Common myeloid progenitor, CD34-positive (primary cell): ENCODE results near the gene CYB5RL.
"Not testable (repeated sequence)": the region's sequence is repeated elsewhere in the genome, so short reads cannot be mapped to it uniquely, and the experiment has no call there.

Experiments used
- CTCF ChIA-PET: fragments of 350-600 bp; sonication (Branson Sonifier 250); formaldehyde crosslinking; loops from one replicate; lab custom pipeline; 2021; ENCODE audit warnings: antibody characterized with exemption; lab: Charles Lee
- POLR2A ChIA-PET: fragments of 350-600 bp; sonication (Branson Sonifier 250); formaldehyde crosslinking; loops from one replicate; lab custom pipeline; 2021; ENCODE audit warnings: antibody characterized with exemption; lab: Charles Lee
- DNase-seq, 3 donors: peaks; one replicate each; pipeline versions ENCODE4 v3.0.0 to v3.0.0-alpha.2; 2013
- H3K27ac ChIP-seq, 2 experiments: 1 replicate in 1 of 2; 2 replicates in 1 of 2; pipeline ENCODE4 v1.7.0; 2013; ENCODE audit warnings: inconsistent platforms in 2 of 2, low read length in 2 of 2, mild to moderate bottlenecking in 2 of 2, low read depth in 1 of 2, moderate library complexity in 1 of 2; ENCODE audit not compliant: severe bottlenecking in 2 of 2, insufficient read depth in 1 of 2, poor library complexity in 1 of 2
- H3K27me3 ChIP-seq, 5 experiments: replicated peaks in 2 of 5; 1 replicate in 3 of 5; 2 replicates in 2 of 5; pipeline versions ENCODE4 v1.6.1 to v1.7.0; 2013; ENCODE audit warnings: low read length in 4 of 5, mild to moderate bottlenecking in 2 of 5, moderate library complexity in 2 of 5, inconsistent platforms in 1 of 5; ENCODE audit not compliant: insufficient read depth in 5 of 5, control insufficient read depth in 4 of 5
- H3K36me3 ChIP-seq, 4 experiments: 1 replicate in 2 of 4; 2 replicates in 2 of 4; pipeline versions ENCODE4 v1.6.1 to v1.7.0; 2013; ENCODE audit warnings: low read length in 3 of 4, control low read depth in 1 of 4, mild to moderate bottlenecking in 1 of 4; ENCODE audit not compliant: control insufficient read depth in 4 of 4, insufficient read depth in 4 of 4
- H3K4me1 ChIP-seq, 4 experiments: 1 replicate in 3 of 4; 2 replicates in 1 of 4; pipeline versions ENCODE4 v1.6.1 to v1.7.1; 2013; ENCODE audit warnings: low read length in 3 of 4, mild to moderate bottlenecking in 3 of 4, control low read depth in 1 of 4, inconsistent platforms in 1 of 4, moderate library complexity in 1 of 4; ENCODE audit not compliant: control insufficient read depth in 4 of 4, insufficient read depth in 4 of 4; ENCODE audit errors: control extremely low read depth in 1 of 4
- H3K4me3 ChIP-seq, 7 experiments: 1 replicate in 4 of 7; 2 replicates in 3 of 7; pipeline versions ENCODE4 v1.5.1 to v1.7.0; 2013; ENCODE audit warnings: mild to moderate bottlenecking in 7 of 7, low read length in 6 of 7, moderate library complexity in 6 of 7, inconsistent platforms in 2 of 7, low read depth in 2 of 7, control low read depth in 1 of 7; ENCODE audit not compliant: insufficient read depth in 4 of 7, control insufficient read depth in 1 of 7; ENCODE audit errors: extremely low read depth in 1 of 7
- H3K9me3 ChIP-seq, 5 experiments: 1 replicate in 4 of 5; 2 replicates in 1 of 5; pipeline versions ENCODE4 v1.6.1 to v1.7.1; 2013; ENCODE audit warnings: low read length in 4 of 5, mild to moderate bottlenecking in 2 of 5, inconsistent platforms in 1 of 5, low read depth in 1 of 5, moderate library complexity in 1 of 5; ENCODE audit not compliant: control insufficient read depth in 4 of 5, insufficient read depth in 2 of 5; ENCODE audit errors: control extremely low read depth in 1 of 5
- WGBS: methylation state at CpG from one replicate; pipeline ENCODE4 v1.1.5; 2013; ENCODE audit not compliant: insufficient coverage; 5-methylcytosine and 5-hydroxymethylcytosine counted together

CYB5RL gene

DNA sequence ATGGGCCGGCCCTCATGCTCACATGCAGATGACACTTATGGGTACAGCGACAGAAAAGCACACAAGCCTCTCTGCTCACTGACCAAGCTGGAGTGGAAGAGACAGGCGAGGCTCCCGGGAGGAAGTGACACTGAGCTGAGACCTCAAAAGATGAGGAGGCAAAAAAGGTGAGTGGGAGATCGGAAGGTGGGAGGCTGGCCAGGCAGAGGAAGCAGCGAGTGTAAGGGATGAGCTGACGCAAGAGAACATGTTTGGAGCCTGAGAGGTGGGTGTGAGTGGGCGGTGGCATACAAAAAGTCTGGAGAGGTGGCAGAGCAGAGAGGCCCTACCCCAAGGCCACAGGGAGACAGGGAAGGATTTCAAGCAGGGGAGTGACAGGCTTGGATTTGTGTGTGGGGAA, 28.8 kb downstream of the CYB5RL start:
- Histone ChIP-seq H3K4me1 (peaks cover 0 to 22% (median 10%) of the 10 kb centered on the region in 4 experiments), H3K36me3 (peaks cover 0 to 15% (median 1%) of the 10 kb centered on the region in 4 experiments), H3K4me3 (no peak overlapping the region), H3K27ac (no peak overlapping the region), H3K27me3 (no peaks in the 10 kb centered on the region), H3K9me3 (no peaks in the 10 kb centered on the region)
- POLR2A ChIA-PET, result no interaction called here
- 93% methylated on average over 7 of the region's 8 CpGs for WGBS
- CTCF ChIA-PET, result interaction anchor here (0.9 kb wide), 1 partner anchor 35 kb away, joined by 3 read pairs; no protein-coding TSS in a partner anchor
- DNase-seq, result no peak

DNA sequence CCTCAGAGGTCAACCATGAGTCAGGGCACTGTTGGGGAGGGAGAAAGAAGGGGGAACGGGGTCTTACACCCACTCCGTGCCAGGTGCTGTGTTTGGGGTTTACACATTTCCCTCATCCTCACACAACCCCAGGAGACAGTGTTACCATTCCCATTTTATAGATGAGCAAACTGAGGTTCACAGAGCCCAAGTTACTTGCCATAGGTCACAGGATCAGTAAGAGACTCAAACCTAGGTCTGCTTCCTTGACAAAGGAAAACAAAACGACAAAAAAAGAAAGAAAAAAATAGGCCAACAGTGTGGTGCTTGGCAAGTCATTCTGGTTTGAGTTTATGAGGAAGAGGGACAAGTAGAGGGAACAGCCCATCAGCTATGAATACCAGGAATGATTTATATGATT, 30.8 kb downstream of the CYB5RL start:
- H3K27me3 ChIP-seq, result no peaks in the 10 kb centered on the region
- CTCF ChIA-PET, result no interaction called here
- POLR2A ChIA-PET, result no interaction called here
- H3K4me3 ChIP-seq, result no peak overlapping the region
- no peak overlapping the region for H3K27ac ChIP-seq
- no peak for DNase-seq
- no peaks in the 10 kb centered on the region for H3K9me3 ChIP-seq
- 50% methylated on average over 1 of the region's 3 CpGs for WGBS
- H3K4me1 ChIP-seq, result peaks cover 0 to 16% (median 8%) of the 10 kb centered on the region in 4 experiments
- peaks cover 0 to 7% (median 0%) of the 10 kb centered on the region in 4 experiments for H3K36me3 ChIP-seq

DNA sequence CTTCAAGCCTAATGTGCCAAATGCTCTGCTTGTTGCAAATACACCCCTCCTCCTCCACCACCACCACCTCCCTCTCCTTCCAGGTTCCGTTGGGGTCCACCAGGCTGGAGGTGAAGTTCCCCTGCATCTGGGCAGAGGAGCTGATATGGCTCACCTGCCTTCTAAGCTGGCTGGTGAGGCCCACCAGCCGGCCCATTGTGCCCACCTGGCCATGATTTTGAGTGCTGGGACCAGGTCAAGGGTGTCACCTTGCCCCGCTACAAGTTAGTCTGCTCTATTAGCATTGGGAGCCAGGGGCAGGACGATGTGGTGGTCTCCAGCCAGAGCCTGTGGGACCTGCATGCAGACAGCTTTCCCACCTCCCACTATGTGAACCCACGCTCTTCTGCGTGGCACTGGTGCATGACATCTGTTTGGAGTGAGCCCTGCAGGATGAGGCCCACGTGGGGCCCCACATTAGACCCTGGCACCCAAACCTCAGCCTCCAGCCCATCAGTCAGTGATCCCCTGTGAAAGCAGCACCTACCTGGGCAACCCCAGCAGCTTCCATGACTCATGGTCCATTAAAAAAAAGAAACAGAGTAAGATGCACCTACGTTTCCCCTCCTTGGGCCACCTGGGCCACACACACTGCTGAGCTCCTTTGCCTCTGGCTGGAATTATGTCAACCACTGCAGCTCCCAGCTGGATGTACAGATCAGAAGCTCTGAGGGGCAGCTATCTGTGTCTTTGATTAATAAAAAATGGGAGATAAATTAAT, 31.4 kb downstream of the CYB5RL start:
- Histone ChIP-seq H3K4me3 (no peak overlapping the region), H3K27me3 (no peaks in the 10 kb centered on the region), H3K36me3 (peaks cover 0 to 2% (median 0%) of the 10 kb centered on the region in 4 experiments), H3K9me3 (no peaks in the 10 kb centered on the region), H3K27ac (no peak overlapping the region), H3K4me1 (peaks cover 0 to 9% (median 2%) of the 10 kb centered on the region in 4 experiments)
- no peak for DNase-seq
- ChIA-PET POLR2A (no interaction called here), CTCF (no interaction called here)
- 97% methylated on average over 7 of the region's 8 CpGs for WGBS

DNA sequence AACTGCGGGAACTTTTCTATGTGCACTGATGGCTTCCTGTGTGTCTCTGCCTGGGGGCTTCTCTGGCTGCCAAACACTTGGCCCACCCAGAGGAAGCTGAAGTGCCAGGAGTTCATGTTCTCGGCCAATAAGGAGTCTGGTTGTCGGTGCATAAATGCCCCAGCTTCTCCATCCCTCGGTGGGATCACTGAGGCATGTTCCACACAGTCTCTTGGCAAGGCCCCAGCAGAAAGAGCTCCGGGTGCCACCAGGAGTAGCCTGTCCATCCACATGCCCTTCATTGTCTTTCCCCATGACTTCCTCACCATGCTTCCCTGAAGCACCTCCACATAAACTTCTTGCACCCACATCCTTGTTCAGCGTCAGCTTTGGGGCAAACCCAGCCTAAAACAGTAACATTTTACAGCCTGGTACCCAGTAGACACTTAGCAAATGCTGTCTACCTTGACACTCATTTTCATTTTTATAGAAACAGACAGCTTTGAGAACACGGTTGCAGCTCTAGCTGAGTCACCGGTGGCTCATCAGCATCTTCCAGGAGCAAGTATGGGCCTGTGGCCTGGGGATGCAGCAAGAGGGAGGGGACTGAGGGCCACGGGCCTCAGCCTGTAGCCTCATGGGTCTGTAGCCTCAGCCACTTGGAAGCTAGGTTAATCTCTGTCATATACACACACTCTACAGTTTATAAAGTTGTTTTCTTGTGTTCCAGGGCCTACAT, 32.2 kb downstream of the CYB5RL start:
- Histone ChIP-seq H3K27me3 (no peaks in the 10 kb centered on the region), H3K9me3 (no peaks in the 10 kb centered on the region), H3K27ac (no peak overlapping the region), H3K4me1 (peaks cover 0 to 1% (median 0%) of the 10 kb centered on the region in 4 experiments), H3K4me3 (no peak overlapping the region), H3K36me3 (peaks cover 0 to 2% (median 0%) of the 10 kb centered on the region in 4 experiments)
- POLR2A ChIA-PET, result interaction anchor here (0.5 kb wide), 1 partner anchor 613 kb away, joined by 4 read pairs; no protein-coding TSS in a partner anchor
- CTCF ChIA-PET, result interaction anchor here (1.0 kb wide), 1 partner anchor 14 kb away, joined by 4 read pairs; no protein-coding TSS in a partner anchor
- 94% methylated on average over 9 of the region's 9 CpGs for WGBS
- no peak for DNase-seq

DNA sequence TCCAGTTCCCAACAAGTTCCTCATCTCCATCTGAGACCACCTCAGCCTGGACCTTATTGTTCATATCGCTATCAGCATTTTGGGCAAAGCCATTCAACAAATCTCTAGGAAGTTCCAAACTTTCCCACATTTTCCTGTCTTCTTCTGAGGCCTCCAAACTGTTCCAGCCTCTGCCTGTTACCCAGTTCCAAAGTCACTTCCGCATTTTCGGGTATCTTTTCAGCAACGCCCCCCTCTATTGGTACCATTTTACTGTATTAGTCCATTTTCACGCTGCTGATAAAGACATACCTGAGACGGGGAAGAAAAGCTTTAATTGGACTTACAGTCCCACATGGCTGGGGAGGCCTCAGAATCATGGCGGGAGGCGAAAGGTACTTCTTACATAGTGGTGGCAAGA, 33.5 kb downstream of the CYB5RL start:
- H3K36me3 ChIP-seq, H3K27ac ChIP-seq, CTCF ChIA-PET, H3K9me3 ChIP-seq, H3K4me3 ChIP-seq, DNase-seq, H3K27me3 ChIP-seq, POLR2A ChIA-PET, H3K4me1 ChIP-seq: not testable (repeated sequence)
- 100% methylated on average over 5 of the region's 8 CpGs for WGBS

DNA sequence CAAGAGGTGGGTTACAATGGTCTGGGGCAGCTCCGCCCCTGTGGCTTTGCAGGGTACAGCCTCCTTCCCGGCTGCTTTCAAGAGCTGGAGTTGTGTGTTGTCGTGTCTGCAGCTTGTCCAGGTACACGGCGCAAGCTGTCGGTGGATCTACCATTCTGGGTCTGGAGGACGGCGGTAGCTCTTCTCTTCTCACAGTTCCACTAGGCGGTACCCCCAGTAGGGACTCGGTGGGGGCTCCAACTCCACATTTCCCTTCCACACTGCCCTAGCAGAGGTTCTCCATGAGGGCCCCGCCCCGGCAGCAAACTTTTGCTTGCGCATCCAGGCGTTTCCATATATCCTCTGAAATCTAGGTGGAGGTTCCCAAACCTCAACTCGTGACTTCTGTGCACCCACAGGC, 34.7 kb downstream of the CYB5RL start:
- no peak overlapping the region for H3K27ac ChIP-seq
- H3K4me3 ChIP-seq, result no peak overlapping the region
- no peaks in the 10 kb centered on the region for H3K36me3 ChIP-seq
- ChIA-PET CTCF (no interaction called here), POLR2A (no interaction called here)
- over 99% methylated on average over 15 of the region's 15 CpGs for WGBS
- no peaks in the 10 kb centered on the region for H3K9me3 ChIP-seq
- H3K27me3 ChIP-seq, result no peaks in the 10 kb centered on the region
- no peak for DNase-seq
- no peaks in the 10 kb centered on the region for H3K4me1 ChIP-seq

DNA sequence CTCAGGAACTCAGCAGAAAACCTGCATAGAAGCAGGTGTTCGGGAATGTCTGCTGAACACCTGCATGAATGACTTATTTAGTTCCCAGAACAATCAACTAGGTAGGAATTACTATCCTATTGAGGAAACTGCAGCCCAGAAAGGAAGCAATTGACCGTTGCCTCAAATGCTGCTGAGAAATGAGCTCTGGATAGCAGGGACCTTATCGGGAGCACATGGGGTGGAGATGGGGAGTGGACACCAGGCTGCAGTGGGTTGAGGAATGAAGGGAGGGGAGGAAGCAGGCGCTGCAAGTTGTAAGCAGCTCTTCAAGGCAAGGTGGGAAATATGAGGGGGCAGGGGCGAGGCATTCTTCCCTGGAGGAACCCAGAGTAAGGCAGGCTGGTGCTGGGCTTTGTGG, 36.3 kb downstream of the CYB5RL start:
- H3K4me3 ChIP-seq, result no peak overlapping the region
- ChIA-PET CTCF (no interaction called here), POLR2A (no interaction called here)
- no peaks in the 10 kb centered on the region for H3K4me1 ChIP-seq
- 90% methylated on average over 5 of the region's 5 CpGs for WGBS
- no peak overlapping the region for H3K27ac ChIP-seq
- H3K9me3 ChIP-seq, result no peaks in the 10 kb centered on the region
- no peaks in the 10 kb centered on the region for H3K36me3 ChIP-seq
- no peaks in the 10 kb centered on the region for H3K27me3 ChIP-seq
- DNase-seq, result no peak
